ENCODE results near the gene DMAC2.

- TF ChIP-seq SP5 (CRISPR knock-in tag; IDR thresholded peaks at IDR 0.05; ENCODE audit: borderline replicate concordance, low read depth) (no peak), ATM (IDR thresholded peaks at IDR 0.05; ENCODE audit: borderline replicate concordance) (no peak), NFATC3 (CRISPR knock-in tag; IDR thresholded peaks at IDR 0.05) (no peak), ZBTB33 (CRISPR knock-in tag; IDR thresholded peaks at IDR 0.05) (peak; percentile 79; the same call in 1 of the 2 replicates)
Measured at GRCh38 chr19:41426116-41426841, 13.4 kb downstream of the DMAC2 start.

Data from HepG2 (cell line).